GM23338 (cell line): ENCODE data around the gene NOP58. TPM values are rescaled to one million over a fixed set of nuclear protein-coding genes. Genes with fewer than 3 reads are reported as not detected.

Experiments used
- ATAC-seq: fragments of 200-7000 bp; cut with Tn5 transposase; 3 replicates; pipeline ENCODE4 v1.9.1; 2020
- DNase-seq: peaks from one replicate; pipeline ENCODE4 v3.0.0-alpha.2; 2015; ENCODE audit warnings: low spot score
- H2AFZ ChIP-seq: fragments of 200-600 bp; sonication (generic); 2 replicates; pipeline ENCODE4 v1.8.0; 2016; ENCODE audit warnings: antibody characterized with exemption, mild to moderate bottlenecking, moderate library complexity
- H3F3A ChIP-seq: fragments of 200-600 bp; sonication (generic); replicated peaks from 2 replicates; pipeline ENCODE4 v1.8.0; 2017; ENCODE audit warnings: antibody characterized with exemption, mixed run types, low read depth
- H3K27ac ChIP-seq: fragments of 200-600 bp; sonication (generic); 2 replicates; pipeline ENCODE4 v1.6.1; 2016; ENCODE audit warnings: low read depth
- H3K27me3 ChIP-seq: fragments of 200-600 bp; sonication (generic); 2 replicates; pipeline ENCODE4 v1.8.0; 2016; ENCODE audit warnings: mild to moderate bottlenecking, mixed run types, moderate library complexity; ENCODE audit not compliant: insufficient read depth
- H3K36me3 ChIP-seq: fragments of 200-600 bp; sonication (generic); 2 replicates; pipeline ENCODE4 v1.8.0; 2016; ENCODE audit warnings: mild to moderate bottlenecking; ENCODE audit not compliant: insufficient read depth
- H3K4me1 ChIP-seq: fragments of 200-600 bp; sonication (generic); 2 replicates; pipeline ENCODE4 v1.8.0; 2016; ENCODE audit warnings: mild to moderate bottlenecking, moderate library complexity; ENCODE audit not compliant: insufficient read depth
- H3K4me2 ChIP-seq: fragments of 200-600 bp; sonication (generic); 2 replicates; pipeline ENCODE4 v1.7.1; 2017; ENCODE audit warnings: mixed run types
- H3K4me3 ChIP-seq: fragments of 200-600 bp; sonication (generic); 2 replicates; pipeline ENCODE4 v1.6.1; 2016; ENCODE audit warnings: mixed run types
- H3K79me2 ChIP-seq: fragments of 200-600 bp; sonication (generic); replicated peaks from 2 replicates; pipeline ENCODE4 v1.8.0; 2017; ENCODE audit warnings: mild to moderate bottlenecking; ENCODE audit not compliant: insufficient read depth
- H3K9me2 ChIP-seq: fragments of 200-600 bp; sonication (generic); 2 replicates; pipeline ENCODE4 v1.8.0; 2017; ENCODE audit not compliant: insufficient read depth
- H4K20me1 ChIP-seq: fragments of 200-600 bp; sonication (generic); replicated peaks from 2 replicates; pipeline ENCODE4 v1.8.0; 2017; ENCODE audit warnings: mild to moderate bottlenecking; ENCODE audit not compliant: insufficient read depth
- H3K27ac Mint-ChIP-seq: 2 replicates; pipeline ENCODE4 v1.8.0; 2020; ENCODE audit warnings: inconsistent platforms, mild to moderate bottlenecking, moderate library complexity, mixed read lengths
- H3K27me3 Mint-ChIP-seq: 3 replicates; pipeline ENCODE4 v1.8.0; 2022; ENCODE audit warnings: low read depth, mild to moderate bottlenecking, moderate library complexity, mixed read lengths, inconsistent platforms; ENCODE audit not compliant: insufficient read depth, poor library complexity
- H3K36me3 Mint-ChIP-seq: 3 replicates; pipeline ENCODE4 v1.8.0; 2021; ENCODE audit warnings: low read depth, mild to moderate bottlenecking, inconsistent platforms, moderate library complexity, mixed read lengths
- H3K4me1 Mint-ChIP-seq: 3 replicates; pipeline ENCODE4 v1.8.0; 2020; ENCODE audit warnings: mild to moderate bottlenecking, inconsistent platforms, mixed read lengths
- H3K4me3 Mint-ChIP-seq: 3 replicates; pipeline ENCODE4 v1.8.0; 2021; ENCODE audit warnings: moderate library complexity, mild to moderate bottlenecking, inconsistent platforms, mixed read lengths
- H3K9me3 Mint-ChIP-seq: 3 replicates; pipeline ENCODE4 v1.8.0; 2020; ENCODE audit warnings: moderate library complexity, mild to moderate bottlenecking, inconsistent platforms, mixed read lengths
- CREB1 ChIP-seq: fragments of 250-450 bp; sonication (Bioruptor Pico); IDR thresholded peaks from 2 replicates; pipeline ENCODE4 v1.5.0; 2020; ENCODE audit warnings: low read depth, mild to moderate bottlenecking, moderate library complexity
- ETS1 ChIP-seq: IDR thresholded peaks from 2 replicates; pipeline ENCODE4 v1.6.1; 2016; ENCODE audit warnings: antibody characterized with exemption
- EZH2 ChIP-seq: fragments of 200-600 bp; sonication (generic); IDR thresholded peaks from one replicate; pipeline ENCODE4 v1.8.0; 2017; ENCODE audit warnings: antibody characterized with exemption, mild to moderate bottlenecking, low read depth; ENCODE audit not compliant: unreplicated experiment
- EZH2phosphoT487 ChIP-seq: fragments of 200-600 bp; sonication (generic); IDR thresholded peaks from one replicate; pipeline ENCODE4 v1.8.1; 2018; ENCODE audit warnings: antibody characterized with exemption; ENCODE audit not compliant: unreplicated experiment
- JUNB ChIP-seq: IDR thresholded peaks from one replicate; pipeline ENCODE4 v1.6.1; 2016; ENCODE audit warnings: antibody characterized with exemption; ENCODE audit not compliant: unreplicated experiment
- NANOG ChIP-seq: IDR thresholded peaks from 2 replicates; pipeline ENCODE4 v1.6.1; 2016; ENCODE audit warnings: antibody characterized with exemption, borderline replicate concordance
- POLR2AphosphoS5 ChIP-seq: IDR thresholded peaks from 2 replicates; pipeline ENCODE4 v1.6.1; 2016; ENCODE audit warnings: antibody characterized with exemption, low read depth
- REST ChIP-seq: IDR thresholded peaks from one replicate; pipeline ENCODE4 v1.6.1; 2018; ENCODE audit warnings: antibody characterized with exemption; ENCODE audit not compliant: unreplicated experiment
- STAT1 ChIP-seq: IDR thresholded peaks from one replicate; pipeline ENCODE4 v1.6.1; 2016; ENCODE audit warnings: antibody characterized with exemption; ENCODE audit not compliant: unreplicated experiment
- ZNF114 ChIP-seq: fragments of 250-450 bp; sonication (Bioruptor Pico); IDR thresholded peaks from 2 replicates; pipeline ENCODE4 v1.5.0; 2020; ENCODE audit warnings: mild to moderate bottlenecking, moderate library complexity
- ZNF331 ChIP-seq: fragments of 250-450 bp; sonication (Bioruptor Pico); IDR thresholded peaks from 2 replicates; pipeline ENCODE4 v1.5.0; 2020; ENCODE audit warnings: low read depth, mild to moderate bottlenecking, moderate library complexity
- ZNF462 ChIP-seq: fragments of 250-450 bp; sonication (Bioruptor Pico); IDR thresholded peaks from 2 replicates; pipeline ENCODE4 v1.5.0; 2020; ENCODE audit warnings: mild to moderate bottlenecking, moderate library complexity
- polyA plus RNA-seq: library from polyadenylated mRNA; unstranded; fragments of >200 nt; fragmentation: Nextera tagmentation; extraction: Ambion mirVana; gene quantifications from 2 replicates; pipeline ENCODE4 v1.2.1, GENCODE V29; 2016
- total RNA-seq: library from RNA; depleted of rRNA; stranded (reverse); fragments of >200 nt; shearing (Covaris generic); gene quantifications from 2 replicates; pipeline ENCODE4 v1.2.3, GENCODE V29; 2014

NOP58 gene
- total and polyA plus RNA-seq, 2 experiments from 2014 or later = 174 to 236 TPM

- no peak for TF ChIP-seq EZH2phosphoT487
- no peak for TF ChIP-seq POLR2AphosphoS5
- no peak for TF ChIP-seq ETS1
- no peak for TF ChIP-seq EZH2
- no peak for TF ChIP-seq NANOG
- TF ChIP-seq ZNF331 (CRISPR knock-in tag) = no peak
Observed at GRCh38 chr2:202286595-202286994, 21.0 kb downstream of the NOP58 start (continued).

GRCh38 chr2:202289394-202290204 lies 24.0 kb downstream of the NOP58 start:
- Histone ChIP-seq H3K4me2 (no peak overlapping the region), H3F3A (peaks cover 28% of the 10 kb centered on the region; the same call in 1 of the 2 replicates), H3K4me1 (no peaks in the 10 kb centered on the region), H3K27ac (no peak overlapping the region), H4K20me1 (peaks cover 15% of the 10 kb centered on the region), H3K27me3 (no peaks in the 10 kb centered on the region), H3K4me3 (no peak overlapping the region), H3K9me2 (no peaks in the 10 kb centered on the region), H2AFZ (no peak overlapping the region), H3K79me2 (peaks cover 26% of the 10 kb centered on the region), H3K36me3 (peaks cover 93% of the 10 kb centered on the region)
- TF ChIP-seq CREB1 (CRISPR knock-in tag) = no peak
- no peak for TF ChIP-seq ZNF331 (CRISPR knock-in tag)
- no peak for TF ChIP-seq STAT1
- no peak for TF ChIP-seq POLR2AphosphoS5
- TF ChIP-seq ZNF462 (CRISPR knock-in tag) = no peak
- no peak for TF ChIP-seq EZH2phosphoT487
- no peak for TF ChIP-seq JUNB
- no peak for TF ChIP-seq NANOG
- TF ChIP-seq ZNF114 (CRISPR knock-in tag) = no peak
- no peak for TF ChIP-seq REST
- H3K36me3 Mint-ChIP-seq = peaks cover 95% of the 10 kb centered on the region
- no peak overlapping the region for H3K4me3 Mint-ChIP-seq
- DNase-seq (no peak), ATAC-seq (no peak)
- no peaks in the 10 kb centered on the region for H3K4me1 Mint-ChIP-seq
- H3K27me3 Mint-ChIP-seq = peaks cover 3% of the 10 kb centered on the region
- H3K9me3 Mint-ChIP-seq = no peaks in the 10 kb centered on the region
- H3K27ac Mint-ChIP-seq = no peak overlapping the region
